K562 (cell line): ENCODE results near the gene SMG5. TPM values are rescaled to one million over a fixed set of nuclear protein-coding genes. Genes with fewer than 3 reads are reported as not detected.

Source experiments
- CBFA2T2 ChIP-seq: fragments of 450-650 bp; conservative IDR thresholded peaks from 2 replicates; pipeline ENCODE4 v1.6.1; 2017; ENCODE audit warnings: mild to moderate bottlenecking
- CBFA2T3 ChIP-seq: fragments of 450-650 bp; IDR thresholded peaks from 2 replicates; pipeline ENCODE4 v1.6.1; 2017
- HCFC1 ChIP-seq: IDR thresholded peaks from 2 replicates; pipeline ENCODE4 v1.6.1; 2012; ENCODE audit warnings: low read depth, low read length, improper control_type of control experiment
- HDAC1 ChIP-seq, 2 experiments: fragments of 450-650 bp; IDR thresholded peaks; 2 replicates each; pipeline ENCODE4 v1.6.1; 2016 to 2017; ENCODE audit warnings: inconsistent platforms in 1 of 2, mild to moderate bottlenecking in 1 of 2, moderate library complexity in 1 of 2
- JUN ChIP-seq, 2 experiments: sonication (generic) in 1 of 2; formaldehyde crosslinking in 1 of 2; IDR thresholded peaks; 2 replicates each; pipeline versions ENCODE4 v1.6.1 to v1.8.0; 2012 to 2022; ENCODE audit warnings: borderline replicate concordance in 2 of 2, mild to moderate bottlenecking in 2 of 2, improper control_type of control experiment in 1 of 2, low read depth in 1 of 2, low read length in 1 of 2, missing genetic modification reagents in 1 of 2
- MEF2A ChIP-seq: IDR thresholded peaks from 2 replicates; pipeline ENCODE4 v1.6.1; 2011; ENCODE audit warnings: low read depth, mild to moderate bottlenecking, low read length, moderate library complexity; ENCODE audit not compliant: control insufficient read depth
- MTA1 ChIP-seq: fragments of 450-650 bp; IDR thresholded peaks from 2 replicates; pipeline ENCODE4 v1.6.1; 2017; ENCODE audit warnings: borderline replicate concordance
- MXI1 ChIP-seq: IDR thresholded peaks from 2 replicates; pipeline ENCODE4 v1.6.1; 2011; ENCODE audit warnings: low read depth, mild to moderate bottlenecking, improper control_type of control experiment, low read length
- MYC ChIP-seq, 2 experiments: fragments of 250-450 bp in 1 of 2; sonication (Bioruptor Pico) in 1 of 2; IDR thresholded peaks; 2 replicates each; pipeline versions ENCODE4 v1.5.1 to v1.6.1; 2012 to 2021; ENCODE audit warnings: low read depth in 2 of 2, borderline replicate concordance in 1 of 2, improper control_type of control experiment in 1 of 2, low read length in 1 of 2, mild to moderate bottlenecking in 1 of 2, moderate library complexity in 1 of 2
- NFE2 ChIP-seq: IDR thresholded peaks from 2 replicates; pipeline ENCODE4 v1.6.1; 2014; ENCODE audit warnings: antibody characterized with exemption, low read depth
- POLR2AphosphoS5 ChIP-seq: IDR thresholded peaks from 2 replicates; pipeline ENCODE4 v1.6.1; 2011; ENCODE audit warnings: mild to moderate bottlenecking, low read depth, low read length, moderate library complexity; ENCODE audit not compliant: control insufficient read depth, insufficient read depth
- PURB ChIP-seq: sonication (generic); formaldehyde crosslinking; IDR thresholded peaks from 2 replicates; pipeline ENCODE4 v1.9.0; 2021; ENCODE audit warnings: low read depth, mild to moderate bottlenecking, missing genetic modification reagents
- RAD21 ChIP-seq, 2 experiments: fragments of 250-450 bp in 1 of 2; fragments of 450-650 bp in 1 of 2; sonication (Bioruptor Pico) in 1 of 2; formaldehyde crosslinking in 1 of 2; IDR thresholded peaks in 1 of 2; conservative IDR thresholded peaks in 1 of 2; 2 replicates each; pipeline versions ENCODE4 v1.4.0 to v1.8.0; 2020 to 2022; ENCODE audit warnings: mild to moderate bottlenecking in 2 of 2, moderate library complexity in 1 of 2
- SAP30 ChIP-seq: fragments of 200-600 bp; sonication (generic); IDR thresholded peaks from 2 replicates; pipeline ENCODE4 v1.6.1; 2012; ENCODE audit warnings: borderline replicate concordance, low read depth, mild to moderate bottlenecking, moderate library complexity, low read length, control low read depth, inconsistent platforms; ENCODE audit not compliant: insufficient read depth, poor library complexity, severe bottlenecking
- TAF9B ChIP-seq: fragments of 450-650 bp; IDR thresholded peaks from 2 replicates; pipeline ENCODE4 v1.6.1; 2018; ENCODE audit warnings: mild to moderate bottlenecking; ENCODE audit not compliant: partially characterized antibody
- TGIF2 ChIP-seq: sonication (generic); formaldehyde crosslinking; IDR thresholded peaks from 2 replicates; pipeline ENCODE4 v1.8.1; 2022; ENCODE audit warnings: mild to moderate bottlenecking, missing genetic modification reagents, moderate library complexity
- polyA plus RNA-seq, 8 experiments: library from polyadenylated mRNA; depleted of rRNA in 4 of 8; stranded (reverse) in 5 of 8; unstranded in 3 of 8; fragments of >200 nt; fragmentation: Nextera tagmentation in 2 of 8; fragmentation: Illumina TruSeq in 1 of 8; extraction: Ambion mirVana in 2 of 8; extraction: Trizol in 1 of 8; gene quantifications; 2 replicates each; pipeline versions ENCODE4 v1.2.1 to v1.2.3, GENCODE V29; 2011 to 2014; ENCODE audit warnings: inconsistent platforms in 1 of 8, missing spikeins in 1 of 8
- total RNA-seq, 7 experiments: library from RNA; depleted of rRNA in 6 of 7; stranded (reverse); fragments of >200 nt in 6 of 7; fragmentation: Illumina TruSeq in 2 of 7; extraction: Trizol in 2 of 7; gene quantifications; 2 replicates each; pipeline versions ENCODE4 v1.2.1 to v1.2.3, GENCODE V29; 2011 to 2021; ENCODE audit warnings: low replicate concordance in 1 of 7
- TF ChIP-seq, protein P1 (sequence below): fragments of 450-650 bp; conservative IDR thresholded peaks from 2 replicates; pipeline ENCODE4 v1.6.1; 2016; ENCODE audit warnings: missing genetic modification characterization, low read depth, mild to moderate bottlenecking, control low read depth, missing compliant biosample characterization
- TF ChIP-seq, protein P2 (sequence below): fragments of 200-800 bp; sonication (Bioruptor generic); IDR thresholded peaks from 2 replicates; pipeline ENCODE4 v1.6.1; 2017; ENCODE audit warnings: missing genetic modification characterization, missing compliant biosample characterization
- TF ChIP-seq, protein P3 (sequence below): sonication (generic); formaldehyde crosslinking; IDR thresholded peaks from 2 replicates; pipeline ENCODE4 v1.8.0; 2023; ENCODE audit warnings: mild to moderate bottlenecking, missing genetic modification reagents
- TF ChIP-seq, protein P4 (sequence below): fragments of 250-450 bp; sonication (Bioruptor Pico); IDR thresholded peaks from 2 replicates; pipeline ENCODE4 v1.5.0; 2021

SMG5 gene
- total and polyA plus RNA-seq, 9 of the 15 experiments (the other 6 are each of a cell fraction or from before 2014, with no cell fraction given) = 1.4 to 85.9 (median 53.0) TPM

DNA sequence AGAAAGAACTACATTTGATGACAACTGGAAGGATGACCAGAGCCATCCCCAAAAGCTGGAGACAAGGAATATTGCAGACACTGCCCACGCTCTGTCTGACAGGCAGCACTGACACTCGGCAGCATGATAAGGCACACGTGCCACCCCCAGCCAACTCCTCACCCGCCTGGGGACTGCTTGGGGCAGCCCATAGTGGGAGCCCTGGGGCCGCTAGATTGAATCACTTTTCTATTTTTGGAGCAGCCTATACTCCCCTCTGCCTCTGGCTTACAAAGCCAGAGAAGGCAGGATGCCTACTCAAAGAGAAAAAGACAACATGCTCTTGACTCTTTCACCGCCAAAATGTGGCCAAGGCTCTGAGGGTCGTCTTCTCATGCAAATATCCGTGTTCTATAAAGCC lies 1.3 kb downstream of the SMG5 start (continued):
- TF ChIP-seq, protein P1, sequence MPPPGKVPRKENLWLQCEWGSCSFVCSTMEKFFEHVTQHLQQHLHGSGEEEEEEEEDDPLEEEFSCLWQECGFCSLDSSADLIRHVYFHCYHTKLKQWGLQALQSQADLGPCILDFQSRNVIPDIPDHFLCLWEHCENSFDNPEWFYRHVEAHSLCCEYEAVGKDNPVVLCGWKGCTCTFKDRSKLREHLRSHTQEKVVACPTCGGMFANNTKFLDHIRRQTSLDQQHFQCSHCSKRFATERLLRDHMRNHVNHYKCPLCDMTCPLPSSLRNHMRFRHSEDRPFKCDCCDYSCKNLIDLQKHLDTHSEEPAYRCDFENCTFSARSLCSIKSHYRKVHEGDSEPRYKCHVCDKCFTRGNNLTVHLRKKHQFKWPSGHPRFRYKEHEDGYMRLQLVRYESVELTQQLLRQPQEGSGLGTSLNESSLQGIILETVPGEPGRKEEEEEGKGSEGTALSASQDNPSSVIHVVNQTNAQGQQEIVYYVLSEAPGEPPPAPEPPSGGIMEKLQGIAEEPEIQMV (tag) = no peak
- TF ChIP-seq MXI1 (peak; percentile 100), MEF2A (peak; percentile 99), PURB (CRISPR knock-in tag) (no peak), HCFC1 (no peak), TAF9B (peak; percentile 69), MYC (IDR thresholded peaks at IDR 0.05; ENCODE audit: low read depth, low read length) (peak; percentile 74), MYC (CRISPR knock-in tag; IDR thresholded peaks at IDR 0.05; ENCODE audit: borderline replicate concordance, low read depth) (no peak), CBFA2T3 (peak; percentile 55), RAD21 (CRISPR knock-in tag; conservative IDR thresholded peaks at IDR 0.05 in 1 of 2, IDR thresholded peaks at IDR 0.05 in 1 of 2) (0 out of 4 replicates have a peak, but pooled peaks of 1 of the 2 experiments have one; percentile 6), CBFA2T2 (peak; percentile 24), MTA1 (no peak), NFE2 (peak; percentile 13; the same call in 1 of the 2 replicates), HDAC1 (IDR thresholded peaks at IDR 0.05) (peak; percentile 42 to 98; a peak in 2 of 4 replicates), SAP30 (peak; percentile 95), TGIF2 (CRISPR knock-in tag) (peak; percentile 100), POLR2AphosphoS5 (peak; percentile 16; the same call in 1 of the 2 replicates), JUN (IDR thresholded peaks at IDR 0.05; ENCODE audit: borderline replicate concordance, low read depth, low read length) (peak; percentile 61; the same call in 1 of the 2 replicates), JUN (CRISPR knock-in tag; IDR thresholded peaks at IDR 0.05; ENCODE audit: borderline replicate concordance) (no peak)
- TF ChIP-seq, protein P2, sequence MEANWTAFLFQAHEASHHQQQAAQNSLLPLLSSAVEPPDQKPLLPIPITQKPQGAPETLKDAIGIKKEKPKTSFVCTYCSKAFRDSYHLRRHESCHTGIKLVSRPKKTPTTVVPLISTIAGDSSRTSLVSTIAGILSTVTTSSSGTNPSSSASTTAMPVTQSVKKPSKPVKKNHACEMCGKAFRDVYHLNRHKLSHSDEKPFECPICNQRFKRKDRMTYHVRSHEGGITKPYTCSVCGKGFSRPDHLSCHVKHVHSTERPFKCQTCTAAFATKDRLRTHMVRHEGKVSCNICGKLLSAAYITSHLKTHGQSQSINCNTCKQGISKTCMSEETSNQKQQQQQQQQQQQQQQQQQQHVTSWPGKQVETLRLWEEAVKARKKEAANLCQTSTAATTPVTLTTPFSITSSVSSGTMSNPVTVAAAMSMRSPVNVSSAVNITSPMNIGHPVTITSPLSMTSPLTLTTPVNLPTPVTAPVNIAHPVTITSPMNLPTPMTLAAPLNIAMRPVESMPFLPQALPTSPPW (CRISPR knock-in tag) = peak; percentile 63; the same call in 1 of the 2 replicates
- TF ChIP-seq, protein P3, sequence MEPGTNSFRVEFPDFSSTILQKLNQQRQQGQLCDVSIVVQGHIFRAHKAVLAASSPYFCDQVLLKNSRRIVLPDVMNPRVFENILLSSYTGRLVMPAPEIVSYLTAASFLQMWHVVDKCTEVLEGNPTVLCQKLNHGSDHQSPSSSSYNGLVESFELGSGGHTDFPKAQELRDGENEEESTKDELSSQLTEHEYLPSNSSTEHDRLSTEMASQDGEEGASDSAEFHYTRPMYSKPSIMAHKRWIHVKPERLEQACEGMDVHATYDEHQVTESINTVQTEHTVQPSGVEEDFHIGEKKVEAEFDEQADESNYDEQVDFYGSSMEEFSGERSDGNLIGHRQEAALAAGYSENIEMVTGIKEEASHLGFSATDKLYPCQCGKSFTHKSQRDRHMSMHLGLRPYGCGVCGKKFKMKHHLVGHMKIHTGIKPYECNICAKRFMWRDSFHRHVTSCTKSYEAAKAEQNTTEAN = 0 out of 2 replicates have a peak, but pooled peaks have one; percentile 33
- TF ChIP-seq, protein P4, sequence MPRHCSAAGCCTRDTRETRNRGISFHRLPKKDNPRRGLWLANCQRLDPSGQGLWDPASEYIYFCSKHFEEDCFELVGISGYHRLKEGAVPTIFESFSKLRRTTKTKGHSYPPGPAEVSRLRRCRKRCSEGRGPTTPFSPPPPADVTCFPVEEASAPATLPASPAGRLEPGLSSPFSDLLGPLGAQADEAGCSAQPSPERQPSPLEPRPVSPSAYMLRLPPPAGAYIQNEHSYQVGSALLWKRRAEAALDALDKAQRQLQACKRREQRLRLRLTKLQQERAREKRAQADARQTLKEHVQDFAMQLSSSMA (CRISPR knock-in tag) = no peak
